B cell (primary cell): ENCODE measurements around the gene DISP3.

ENCODE experiments used
- CTCF ChIP-seq: fragments of 200-600 bp; IDR thresholded peaks from one replicate; pipeline ENCODE4 v1.8.0; 2022; ENCODE audit warnings: antibody characterized with exemption, mild to moderate bottlenecking
- EZH2 ChIP-seq: IDR thresholded peaks from 2 replicates; pipeline ENCODE4 v1.6.1; 2012; ENCODE audit warnings: borderline replicate concordance, low read depth, mild to moderate bottlenecking, moderate library complexity, low read length; ENCODE audit not compliant: insufficient read depth, poor library complexity, severe bottlenecking

- TF ChIP-seq CTCF (no peak), EZH2 (no peak)
These were observed 61.2 kb downstream of the DISP3 start for GRCh38 chr1:11539850-11540772.
